GM08714 (cell line): ENCODE results near the gene SMAP2.
A peak's percentile ranks its signal among the peaks of the same experiment; 100 is the strongest.

Experiments used
- H3K4me3 ChIP-seq: fragments of 200-500 bp; sonication (Bioruptor generic); 2 replicates; pipeline ENCODE4 v1.5.1; 2014; ENCODE audit warnings: mild to moderate bottlenecking, low read length, inconsistent platforms
- ZNF274 ChIP-seq: IDR thresholded peaks from 2 replicates; pipeline ENCODE4 v1.6.1; 2012; ENCODE audit warnings: mild to moderate bottlenecking, low read depth, low read length

Gene SMAP2

DNA sequence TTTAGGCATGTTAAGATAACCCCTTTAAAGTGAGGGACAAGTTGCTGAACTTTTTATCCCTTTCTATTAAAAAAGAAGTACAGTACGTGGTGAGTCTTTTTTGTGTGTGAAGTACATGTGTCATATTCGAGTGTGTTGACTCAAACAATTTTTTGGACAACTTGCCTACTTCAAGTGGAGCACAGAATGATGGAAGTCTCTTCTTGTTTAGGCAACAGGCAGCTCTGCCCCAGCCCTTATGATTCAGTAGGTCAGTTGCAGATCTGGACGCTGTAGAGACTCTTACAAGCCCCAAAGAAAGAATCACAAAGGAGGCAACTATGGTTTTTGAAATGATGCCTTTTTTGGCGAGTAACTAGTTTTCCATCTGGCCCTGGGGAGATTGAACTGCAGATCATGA is 62.3 kb downstream of the SMAP2 start:
- no peak overlapping the region for H3K4me3 ChIP-seq
- TF ChIP-seq ZNF274, result no peak

DNA sequence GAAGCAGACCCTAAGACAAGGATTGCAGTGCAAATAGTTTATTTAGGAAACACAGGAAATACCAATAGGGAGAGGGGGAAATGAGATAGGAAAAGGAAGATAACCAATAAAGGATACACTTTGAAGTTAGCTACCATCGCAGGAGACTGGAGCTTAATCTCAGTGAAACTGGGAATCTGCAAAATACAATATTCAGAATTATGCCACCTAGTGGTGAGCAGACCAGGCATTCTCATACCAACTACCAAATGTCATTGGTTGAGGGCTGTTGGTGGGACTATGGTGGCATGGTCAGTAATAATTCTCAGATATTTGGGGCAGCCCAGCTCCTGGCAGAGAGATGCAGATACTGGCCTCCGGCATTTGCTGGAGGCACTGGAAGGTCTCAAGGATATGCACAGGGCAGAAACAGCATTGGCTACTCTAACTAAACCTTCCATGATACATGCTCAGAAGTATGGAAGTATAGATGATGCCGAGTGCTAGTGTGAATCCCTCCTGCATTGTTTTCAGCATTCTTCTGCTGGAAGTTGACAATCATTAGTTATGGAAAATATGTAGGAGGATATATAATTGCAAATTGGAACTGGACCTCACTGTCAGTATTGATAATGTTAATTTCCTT is 65.0 kb downstream of the SMAP2 start:
- TF ChIP-seq ZNF274, result no peak
- H3K4me3 ChIP-seq, result no peak overlapping the region

GRCh38 chr1:40439247-40439646 is 65.7 kb downstream of the SMAP2 start:
- H3K4me3 ChIP-seq, result no peak overlapping the region
- no peak for TF ChIP-seq ZNF274

- peak within 1 kb of the TSS; percentile 71 for H3K4me3 ChIP-seq
- no peak for TF ChIP-seq ZNF274
Measured at GRCh38 chr1:40449684-40450494, 76.4 kb downstream of the SMAP2 start, which contains the start of gene ZFP69B. TSS of gene ZFP69B (plus strand) at chr1:40450476. CDS start at chr1:40450962, 486 bp downstream.

DNA sequence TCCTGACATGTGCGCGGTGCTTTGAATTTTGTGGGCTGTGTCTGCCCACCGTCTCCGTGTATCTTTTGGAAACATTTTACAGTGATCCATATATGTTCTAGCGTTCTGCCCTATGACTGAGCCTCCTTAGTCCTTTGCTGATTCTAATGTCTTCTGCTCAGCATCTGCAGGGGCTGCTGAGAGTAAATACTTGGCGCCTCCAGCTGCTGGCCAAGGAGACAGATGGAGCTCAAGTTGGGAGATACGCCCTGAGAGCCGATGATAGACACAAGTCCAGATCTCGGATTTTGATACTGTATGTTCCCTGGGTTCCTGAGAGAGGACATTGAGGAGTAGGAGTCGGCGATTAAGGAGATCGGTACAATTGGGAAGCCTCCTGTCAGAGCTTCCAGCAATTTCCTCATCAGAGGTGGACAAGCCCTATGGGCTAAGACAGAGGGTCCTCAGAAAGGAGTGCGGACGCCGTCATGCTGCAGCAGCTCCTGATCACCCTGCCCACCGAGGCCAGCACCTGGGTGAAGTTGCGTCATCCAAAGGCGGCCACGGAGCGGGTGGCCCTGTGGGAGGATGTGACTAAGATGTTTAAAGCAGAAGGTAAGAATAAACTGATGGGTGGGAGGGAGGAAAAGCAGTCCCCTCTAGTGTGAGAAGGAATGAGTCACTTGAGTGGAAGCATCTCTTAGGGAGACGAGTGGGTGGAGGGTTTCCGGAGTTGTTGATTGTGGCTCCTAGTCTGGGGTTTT is 77.1 kb downstream of the SMAP2 start:
- H3K4me3 ChIP-seq, result peak overlapping the region; percentile 71
- no peak for TF ChIP-seq ZNF274

DNA sequence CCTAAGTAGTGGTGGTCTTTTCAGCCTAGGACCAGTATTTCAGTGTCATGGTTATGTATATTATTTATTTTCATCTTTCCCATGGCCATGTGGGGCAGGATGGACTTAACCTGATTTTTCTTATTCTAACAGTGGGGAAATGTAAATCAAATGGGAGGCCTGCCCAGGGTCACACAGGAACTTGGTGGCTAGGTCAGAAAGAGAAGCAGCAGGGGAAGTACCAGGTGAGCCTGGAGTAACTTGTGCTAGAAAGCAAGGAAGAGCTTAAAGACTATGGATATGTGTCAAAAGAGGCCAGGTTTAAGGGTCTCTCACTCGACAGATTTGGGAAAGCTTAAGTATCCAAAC is 77.7 kb downstream of the SMAP2 start:
- peak overlapping the region; percentile 71; the same call in 1 of the 2 replicates for H3K4me3 ChIP-seq
- TF ChIP-seq ZNF274, result no peak

DNA sequence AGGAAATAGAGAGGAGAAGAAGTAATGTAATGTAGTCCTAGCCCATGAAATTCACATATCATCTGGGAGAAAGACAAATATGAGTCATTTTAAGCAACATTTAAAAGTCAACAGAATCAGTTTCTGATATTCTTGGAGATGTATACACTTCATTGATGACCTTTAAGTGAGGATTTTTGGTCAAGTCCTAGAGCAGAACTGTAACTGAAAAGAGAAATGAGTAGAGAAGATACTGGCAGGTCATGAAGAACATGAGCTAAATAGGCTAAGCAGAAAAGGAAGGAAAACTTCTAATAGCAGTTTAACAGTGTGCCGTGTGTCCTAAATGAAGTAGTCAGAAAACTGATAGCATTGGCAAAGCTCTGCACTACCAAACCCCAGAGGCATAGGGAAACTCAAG is 81.3 kb downstream of the SMAP2 start:
- H3K4me3 ChIP-seq, result no peak overlapping the region
- TF ChIP-seq ZNF274, result no peak

DNA sequence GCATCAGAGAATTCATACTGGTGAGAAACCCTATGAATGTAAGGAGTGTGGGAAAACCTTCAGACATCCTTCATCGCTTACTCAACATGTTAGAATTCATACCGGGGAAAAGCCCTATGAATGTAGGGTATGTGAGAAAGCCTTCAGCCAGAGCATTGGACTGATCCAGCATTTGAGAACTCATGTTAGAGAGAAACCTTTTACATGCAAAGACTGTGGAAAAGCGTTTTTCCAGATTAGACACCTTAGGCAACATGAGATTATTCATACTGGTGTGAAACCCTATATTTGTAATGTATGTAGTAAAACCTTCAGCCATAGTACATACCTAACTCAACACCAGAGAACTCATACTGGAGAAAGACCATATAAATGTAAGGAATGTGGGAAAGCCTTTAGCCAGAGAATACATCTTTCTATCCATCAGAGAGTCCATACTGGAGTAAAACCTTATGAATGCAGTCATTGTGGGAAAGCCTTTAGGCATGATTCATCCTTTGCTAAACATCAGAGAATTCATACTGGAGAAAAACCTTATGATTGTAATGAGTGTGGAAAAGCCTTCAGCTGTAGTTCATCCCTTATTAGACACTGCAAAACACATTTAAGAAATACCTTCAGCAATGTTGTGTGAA is 89.5 kb downstream of the SMAP2 start:
- H3K4me3 ChIP-seq, result no peak overlapping the region
- TF ChIP-seq ZNF274, result peak; percentile 98

- no peak overlapping the region for H3K4me3 ChIP-seq
- no peak for TF ChIP-seq ZNF274
Measured at GRCh38 chr1:40469327-40469726, 95.8 kb downstream of the SMAP2 start.
